GM12891 (cell line): ENCODE data around the gene PKNOX2.

ENCODE experiments used
- DNase-seq: peaks from one replicate; pipeline ENCODE4 v3.0.0; 2011; ENCODE audit warnings: low spot score; ENCODE audit not compliant: insufficient read length
- FAIRE-seq: peaks from 2 replicates; lab custom pipeline; 2011; peaks lifted over from hg19 to GRCh38; lab: Jason Lieb, UNC
- PAX5 ChIP-seq: IDR thresholded peaks from 2 replicates; pipeline ENCODE4 v1.6.1; 2011; ENCODE audit warnings: low read length, moderate library complexity, mild to moderate bottlenecking; ENCODE audit not compliant: insufficient read depth, severe bottlenecking
- POLR2A ChIP-seq: IDR thresholded peaks from 2 replicates; pipeline ENCODE4 v1.6.1; 2011; ENCODE audit warnings: low read depth, low read length, control low read depth
- POLR2AphosphoS5 ChIP-seq: IDR thresholded peaks from 2 replicates; pipeline ENCODE4 v1.6.1; 2011; ENCODE audit warnings: low read depth, low read length, control low read depth
- POU2F2 ChIP-seq: IDR thresholded peaks from 2 replicates; pipeline ENCODE4 v1.6.1; 2011; ENCODE audit warnings: low read depth, mild to moderate bottlenecking, control low read depth, low read length, moderate library complexity
- SPI1 ChIP-seq: IDR thresholded peaks from 2 replicates; pipeline ENCODE4 v1.6.1; 2011; ENCODE audit warnings: low read depth, low read length, control low read depth
- TAF1 ChIP-seq: IDR thresholded peaks from 2 replicates; pipeline ENCODE4 v1.6.1; 2011; ENCODE audit warnings: low read depth, low read length, control low read depth

Gene PKNOX2

GRCh38 chr11:125373426-125374391, 209.2 kb downstream of the PKNOX2 start:
- no peak for TF ChIP-seq POLR2AphosphoS5
- TF ChIP-seq POU2F2: no peak
- TF ChIP-seq POLR2A: no peak
- no peak for TF ChIP-seq TAF1
- TF ChIP-seq PAX5: no peak
- no peak for TF ChIP-seq SPI1
- no peak for FAIRE-seq
- no peak for DNase-seq

GRCh38 chr11:125374398-125374797, 209.8 kb downstream of the PKNOX2 start:
- FAIRE-seq (no peak), DNase-seq (no peak)
- no peak for TF ChIP-seq POLR2A
- no peak for TF ChIP-seq POU2F2
- TF ChIP-seq POLR2AphosphoS5: no peak
- no peak for TF ChIP-seq PAX5
- no peak for TF ChIP-seq SPI1
- TF ChIP-seq TAF1: no peak

GRCh38 chr11:125375146-125375545, 210.6 kb downstream of the PKNOX2 start:
- TF ChIP-seq SPI1 (no peak), POLR2AphosphoS5 (no peak), POU2F2 (no peak), PAX5 (no peak), POLR2A (no peak), TAF1 (no peak)
- FAIRE-seq: no peak
- no peak for DNase-seq

- FAIRE-seq (no peak), DNase-seq (no peak)
- TF ChIP-seq POLR2A (no peak), PAX5 (no peak), TAF1 (no peak), POU2F2 (no peak), SPI1 (no peak), POLR2AphosphoS5 (no peak)
These were observed 211.6 kb downstream of the PKNOX2 start for GRCh38 chr11:125376117-125376516.

- DNase-seq (no peak), FAIRE-seq (no peak)
- TF ChIP-seq POLR2AphosphoS5 (no peak), SPI1 (no peak), POU2F2 (no peak), TAF1 (no peak), POLR2A (no peak), PAX5 (no peak)
These were observed 212.3 kb downstream of the PKNOX2 start for GRCh38 chr11:125376856-125377255.

GRCh38 chr11:125378083-125378482, 213.5 kb downstream of the PKNOX2 start:
- TF ChIP-seq POU2F2 (no peak), POLR2A (no peak), PAX5 (no peak), SPI1 (no peak), TAF1 (no peak), POLR2AphosphoS5 (no peak)
- FAIRE-seq (no peak), DNase-seq (no peak)

- no peak for DNase-seq
- no peak for FAIRE-seq
- no peak for TF ChIP-seq POLR2A
- TF ChIP-seq POLR2AphosphoS5: no peak
- TF ChIP-seq PAX5: no peak
- TF ChIP-seq TAF1: no peak
- TF ChIP-seq POU2F2: no peak
- TF ChIP-seq SPI1: no peak
These were observed 214.0 kb downstream of the PKNOX2 start for GRCh38 chr11:125378571-125378970.

- FAIRE-seq: no peak
- DNase-seq: no peak
- TF ChIP-seq TAF1 (no peak), POLR2A (no peak), SPI1 (no peak), POLR2AphosphoS5 (no peak), POU2F2 (no peak), PAX5 (no peak)
These were observed 215.0 kb downstream of the PKNOX2 start for GRCh38 chr11:125379565-125379964.

- DNase-seq (no peak), FAIRE-seq (no peak)
- TF ChIP-seq POLR2A (no peak), SPI1 (no peak), PAX5 (no peak), POLR2AphosphoS5 (no peak), TAF1 (no peak), POU2F2 (no peak)
These were observed 215.4 kb downstream of the PKNOX2 start for GRCh38 chr11:125379981-125380380.

- DNase-seq: no peak
- TF ChIP-seq POU2F2: no peak
- TF ChIP-seq POLR2AphosphoS5: no peak
- no peak for TF ChIP-seq TAF1
- TF ChIP-seq SPI1: no peak
- no peak for TF ChIP-seq PAX5
- no peak for TF ChIP-seq POLR2A
- no peak for FAIRE-seq
These were observed 216.3 kb downstream of the PKNOX2 start for GRCh38 chr11:125380756-125381445.
